H1 (cell line): ENCODE measurements around the gene SPATS2L. TPM values are rescaled to one million over a fixed set of nuclear protein-coding genes. Genes with fewer than 3 reads are reported as not detected.

Experiments
- CTCF ChIA-PET: fragments of 300-600 bp; sonication (Branson Sonifier 250); formaldehyde crosslinking; loops from one replicate; lab custom pipeline; 2021; ENCODE audit not compliant: partially characterized antibody; lab: Charles Lee
- POLR2A ChIA-PET: fragments of 300-600 bp; sonication (Branson Sonifier 250); formaldehyde crosslinking; loops from one replicate; lab custom pipeline; 2021; ENCODE audit warnings: inconsistent platforms; ENCODE audit not compliant: partially characterized antibody; lab: Charles Lee
- DNase-seq, 2 experiments: peaks; one replicate each; pipeline versions ENCODE4 v3.0.0 to v3.0.0-alpha.2; 2010 to 2022; ENCODE audit warnings: low spot score in 2 of 2, low read depth in 1 of 2, mixed read lengths in 1 of 2
- FAIRE-seq: peaks from 2 replicates; lab custom pipeline; 2011; peaks lifted over from hg19 to GRCh38; lab: Jason Lieb, UNC
- H2AFZ ChIP-seq: 2 replicates; pipeline ENCODE4 v1.8.1; 2012; ENCODE audit warnings: low read length, inconsistent platforms
- H2AK5ac ChIP-seq: 2 replicates; pipeline ENCODE4 v1.6.1; 2013; ENCODE audit warnings: low read depth, low read length
- H2BK120ac ChIP-seq: replicated peaks from 2 replicates; pipeline ENCODE3; 2013; ENCODE audit warnings: low read depth, low read length, inconsistent platforms
- H2BK12ac ChIP-seq: 2 replicates; pipeline ENCODE4 v1.6.1; 2013; ENCODE audit warnings: low read depth, low read length
- H2BK15ac ChIP-seq: 2 replicates; pipeline ENCODE4 v1.6.1; 2013; ENCODE audit warnings: low read length
- H2BK20ac ChIP-seq: 2 replicates; pipeline ENCODE4 v1.6.1; 2013; ENCODE audit warnings: low read length
- H2BK5ac ChIP-seq: 2 replicates; pipeline ENCODE4 v1.6.1; 2013; ENCODE audit warnings: low read depth, low read length
- H3K14ac ChIP-seq: 2 replicates; pipeline ENCODE4 v1.6.1; 2013; ENCODE audit warnings: inconsistent platforms; ENCODE audit not compliant: insufficient read length
- H3K18ac ChIP-seq: 2 replicates; pipeline ENCODE4 v1.6.1; 2013; ENCODE audit warnings: low read length; ENCODE audit errors: extremely low read depth
- H3K23ac ChIP-seq: 2 replicates; pipeline ENCODE4 v1.6.1; 2013; ENCODE audit warnings: inconsistent platforms; ENCODE audit not compliant: insufficient read length
- H3K23me2 ChIP-seq: 2 replicates; pipeline ENCODE4 v1.6.1; 2013; ENCODE audit warnings: low read depth, low read length
- H3K27ac ChIP-seq: 2 replicates; pipeline ENCODE4 v1.6.1; 2011; ENCODE audit warnings: low read depth, low read length, inconsistent platforms
- H3K27me3 ChIP-seq, 4 experiments: replicated peaks in 1 of 4; 1 replicate in 1 of 4; 2 replicates in 3 of 4; pipeline versions ENCODE4 v1.6.1 to v1.8.1; 2011 to 2013; ENCODE audit warnings: low read length in 3 of 4, mild to moderate bottlenecking in 3 of 4, inconsistent platforms in 2 of 4, mixed read lengths in 2 of 4, moderate library complexity in 1 of 4; ENCODE audit not compliant: control insufficient read depth in 3 of 4, insufficient read depth in 3 of 4; ENCODE audit errors: extremely low read depth in 1 of 4
- H3K36me3 ChIP-seq, 4 experiments: 2 replicates each; pipeline versions ENCODE4 v1.6.1 to v1.8.1; 2011 to 2013; ENCODE audit warnings: mild to moderate bottlenecking in 4 of 4, low read length in 3 of 4, moderate library complexity in 2 of 4, control low read depth in 1 of 4, inconsistent platforms in 1 of 4; ENCODE audit not compliant: insufficient read depth in 4 of 4, control insufficient read depth in 2 of 4
- H3K4ac ChIP-seq: replicated peaks from 2 replicates; pipeline ENCODE3; 2013; ENCODE audit warnings: low read length, low read depth, mixed read lengths, inconsistent platforms; ENCODE audit not compliant: insufficient read length
- H3K4me1 ChIP-seq, 4 experiments: replicated peaks in 1 of 4; 1 replicate in 1 of 4; 2 replicates in 3 of 4; pipeline versions ENCODE4 v1.6.1 to v1.8.1; 2011 to 2013; ENCODE audit warnings: low read length in 3 of 4, inconsistent platforms in 2 of 4, mixed read lengths in 1 of 4; ENCODE audit not compliant: insufficient read depth in 4 of 4, control insufficient read depth in 3 of 4
- H3K4me2 ChIP-seq, 2 experiments: 2 replicates each; pipeline versions ENCODE4 v1.6.1 to v1.8.1; 2011 to 2013; ENCODE audit warnings: low read depth in 2 of 2, low read length in 2 of 2, control low read depth in 1 of 2, inconsistent platforms in 1 of 2, mild to moderate bottlenecking in 1 of 2; ENCODE audit not compliant: insufficient read depth in 1 of 2
- H3K4me3 ChIP-seq, 4 experiments: fragments of 200-600, 300-600 bp in 1 of 4; sonication (generic), shearing (Covaris generic), sonication (Bioruptor Twin) in 1 of 4; 2 replicates each; pipeline versions ENCODE4 v1.5.1 to v1.8.1; 2011 to 2016; ENCODE audit warnings: low read length in 4 of 4, low read depth in 3 of 4, control low read depth in 2 of 4, inconsistent platforms in 2 of 4, mild to moderate bottlenecking in 2 of 4, mixed read lengths in 1 of 4, moderate library complexity in 1 of 4; ENCODE audit not compliant: insufficient read depth in 2 of 4; ENCODE audit errors: extremely low read depth in 1 of 4
- H3K56ac ChIP-seq: replicated peaks from 2 replicates; pipeline ENCODE3; 2013; ENCODE audit warnings: low read depth, mild to moderate bottlenecking, mixed read lengths, low read length, inconsistent platforms; ENCODE audit not compliant: insufficient read length
- H3K79me1 ChIP-seq: 2 replicates; pipeline ENCODE4 v1.6.1; 2013; ENCODE audit warnings: low read depth, low read length, control low read depth
- H3K79me2 ChIP-seq, 2 experiments: 2 replicates each; pipeline versions ENCODE4 v1.6.1 to v1.8.1; 2012 to 2013; ENCODE audit warnings: low read length in 2 of 2, mild to moderate bottlenecking in 2 of 2, inconsistent platforms in 1 of 2; ENCODE audit not compliant: insufficient read depth in 2 of 2, control insufficient read depth in 1 of 2
- H3K9ac ChIP-seq, 4 experiments: replicated peaks in 1 of 4; 1 replicate in 1 of 4; 2 replicates in 3 of 4; pipeline versions ENCODE4 v1.6.1 to v1.8.1; 2011 to 2013; ENCODE audit warnings: low read depth in 3 of 4, low read length in 3 of 4, control low read depth in 2 of 4, mild to moderate bottlenecking in 2 of 4, moderate library complexity in 2 of 4, inconsistent platforms in 1 of 4; ENCODE audit errors: extremely low read depth in 1 of 4
- H3K9me3 ChIP-seq, 2 experiments: 2 replicates each; pipeline versions ENCODE4 v1.6.1 to v1.8.1; 2012 to 2013; ENCODE audit warnings: mild to moderate bottlenecking in 2 of 2, moderate library complexity in 2 of 2, control low read depth in 1 of 2, inconsistent platforms in 1 of 2, low read depth in 1 of 2, low read length in 1 of 2, mixed read lengths in 1 of 2; ENCODE audit not compliant: insufficient read depth in 2 of 2
- H4K20me1 ChIP-seq, 2 experiments: replicated peaks in 1 of 2; 2 replicates each; pipeline versions ENCODE3 to v1.8.1; 2011 to 2013; ENCODE audit warnings: inconsistent platforms in 2 of 2, low read length in 2 of 2, mild to moderate bottlenecking in 1 of 2; ENCODE audit not compliant: insufficient read depth in 2 of 2, control insufficient read depth in 1 of 2
- H4K5ac ChIP-seq: 2 replicates; pipeline ENCODE4 v1.6.1; 2013; ENCODE audit warnings: low read length, low read depth, mixed read lengths, inconsistent platforms; ENCODE audit not compliant: insufficient read length
- H4K8ac ChIP-seq: 2 replicates; pipeline ENCODE4 v1.8.0; 2013; ENCODE audit warnings: mild to moderate bottlenecking, moderate library complexity, low read length, inconsistent platforms; ENCODE audit not compliant: insufficient read depth; ENCODE audit errors: extremely low read depth
- H4K91ac ChIP-seq: replicated peaks from 2 replicates; pipeline ENCODE3; 2013; ENCODE audit warnings: low read length, mixed read lengths, inconsistent platforms; ENCODE audit not compliant: insufficient read length
- CHD2 ChIP-seq: IDR thresholded peaks from 2 replicates; pipeline ENCODE4 v1.6.1; 2012; ENCODE audit warnings: low read length, improper control_type of control experiment
- E2F6 ChIP-seq: IDR thresholded peaks from 2 replicates; pipeline ENCODE4 v1.6.1; 2012; ENCODE audit warnings: inconsistent platforms
- GABPA ChIP-seq: IDR thresholded peaks from 2 replicates; pipeline ENCODE4 v1.6.1; 2011; ENCODE audit warnings: mild to moderate bottlenecking, low read length, moderate library complexity, borderline replicate concordance; ENCODE audit not compliant: insufficient read depth
- HDAC2 ChIP-seq, 2 experiments: fragments of 300-600 bp in 1 of 2; sonication (generic) in 1 of 2; IDR thresholded peaks; 2 replicates each; pipeline ENCODE4 v1.6.1; 2011 to 2012; ENCODE audit warnings: low read depth in 2 of 2, low read length in 2 of 2, mild to moderate bottlenecking in 2 of 2, moderate library complexity in 2 of 2, borderline replicate concordance in 1 of 2, inconsistent platforms in 1 of 2
- POLR2A ChIP-seq, 2 experiments: IDR thresholded peaks; 1 replicate in 1 of 2; 2 replicates in 1 of 2; pipeline ENCODE4 v1.6.1; 2011; ENCODE audit warnings: low read depth in 2 of 2, low read length in 2 of 2, mild to moderate bottlenecking in 2 of 2; ENCODE audit errors: control extremely low read depth in 1 of 2
- POLR2AphosphoS5 ChIP-seq: IDR thresholded peaks from 2 replicates; pipeline ENCODE4 v1.6.1; 2011; ENCODE audit warnings: low read depth, low read length
- RNF2 ChIP-seq: fragments of 200-900, 300-1000 bp; sonication (generic); IDR thresholded peaks from 2 replicates; pipeline ENCODE4 v1.7.1; 2016; ENCODE audit warnings: borderline replicate concordance, low read depth, mild to moderate bottlenecking, antibody characterized with exemption, low read length; ENCODE audit not compliant: poor library complexity, severe bottlenecking; ENCODE audit errors: missing control alignments
- SIN3A ChIP-seq, 2 experiments: IDR thresholded peaks in 1 of 2; conservative IDR thresholded peaks in 1 of 2; 2 replicates each; pipeline ENCODE4 v1.6.1; 2011 to 2012; ENCODE audit warnings: low read length in 2 of 2, improper control_type of control experiment in 1 of 2, low read depth in 1 of 2, mild to moderate bottlenecking in 1 of 2
- SIX5 ChIP-seq: IDR thresholded peaks from 2 replicates; pipeline ENCODE4 v1.6.1; 2011; ENCODE audit warnings: mild to moderate bottlenecking, low read depth, low read length
- TAF1 ChIP-seq: IDR thresholded peaks from 2 replicates; pipeline ENCODE4 v1.6.1; 2011; ENCODE audit warnings: mild to moderate bottlenecking, low read depth, low read length
- TBP ChIP-seq: IDR thresholded peaks from 2 replicates; pipeline ENCODE4 v1.6.1; 2011; ENCODE audit warnings: low read depth, low read length, improper control_type of control experiment
- WGBS, 2 experiments: shearing (Covaris generic) in 1 of 2; methylation state at CpG; one replicate each; pipeline versions ENCODE4 v1.1.6 to v1.1.7; 2013 to 2015; ENCODE audit warnings: low lambda C conversion rate in 2 of 2, mixed read lengths in 2 of 2, inconsistent platforms in 1 of 2, low coverage in 1 of 2, missing lambda C conversion rate in 1 of 2; ENCODE audit not compliant: insufficient replicate concordance in 2 of 2, insufficient coverage in 1 of 2, insufficient read length in 1 of 2; ENCODE audit errors: extremely low coverage in 1 of 2, missing lambda C conversion rate in 1 of 2; 5-methylcytosine and 5-hydroxymethylcytosine counted together
- polyA plus RNA-seq, 7 experiments: library from polyadenylated mRNA; depleted of rRNA in 3 of 7; stranded (reverse) in 5 of 7; unstranded in 2 of 7; fragments of >200 nt in 5 of 7; fragments of 200-250 nt in 2 of 7; gene quantifications; 1 replicate in 5 of 7; 2 replicates in 1 of 7; 4 replicates in 1 of 7; pipeline versions ENCODE4 v1.2.1 to v1.2.3, GENCODE V29; 2011 to 2013; ENCODE audit warnings: missing spikeins in 2 of 7, mixed read lengths in 2 of 7
- total RNA-seq: library from RNA; stranded (reverse); fragmentation: NEBNext Ultra II Directional; extraction: Animal tissue kit (Norgen Biotek cat#: 25700); gene quantifications from 2 replicates; pipeline ENCODE4 v1.2.1, GENCODE V29; 2021
- TF ChIP-seq, protein P1 (sequence below): IDR thresholded peaks from 2 replicates; pipeline ENCODE4 v1.6.1; 2012; ENCODE audit warnings: inconsistent platforms

SPATS2L gene
- total and polyA plus RNA-seq, 2 of the 8 experiments (the other 6 are each of a cell fraction or from before 2014, with no cell fraction given), result 67.3 to 189 TPM

GRCh38 chr2:200360364-200360763, 53.9 kb downstream of the SPATS2L start:
- no peak overlapping the region for H3K56ac ChIP-seq
- no peak overlapping the region; the same call in 1 of the 2 replicates for H3K18ac ChIP-seq
- peak overlapping the region in 2 of 4 experiments; percentile 13 to 17; a peak in 2 of 8 replicates for H3K4me3 ChIP-seq
- H4K8ac ChIP-seq, result no peak overlapping the region
- no peak overlapping the region for H2BK12ac ChIP-seq
- no peaks in the 10 kb centered on the region; the same call in 1 of the 2 replicates for H3K23me2 ChIP-seq
- FAIRE-seq (peak; percentile 66), DNase-seq (no peak)
- no peak overlapping the region for H3K23ac ChIP-seq
- no peak overlapping the region for H3K27ac ChIP-seq
- peak overlapping the region; percentile 16 for H2BK120ac ChIP-seq
- ChIA-PET CTCF (interaction anchor here (1.5 to 2.3 kb wide), 3 partner anchors 15 to 375 kb away, joined by 3 to 6 read pairs (median 5); no protein-coding TSS in a partner anchor), POLR2A (interaction anchor here (0.7 to 1.6 kb wide), 9 partner anchors 10 to 305 kb away, joined by 3 to 6 read pairs (median 3); partner anchors contain the start of gene SPATS2L)
- H2BK15ac ChIP-seq, result no peak overlapping the region
- no peaks in the 10 kb centered on the region for H3K27me3 ChIP-seq
- H2BK20ac ChIP-seq, result peak overlapping the region; percentile 24; the same call in 1 of the 2 replicates
- H3K9me3 ChIP-seq, result no peaks in the 10 kb centered on the region
- peak overlapping the region; percentile 33 to 44; a peak in 3 of 4 replicates for H3K4me2 ChIP-seq
- peaks cover 0 to 99% of the 10 kb centered on the region in 2 experiments; a peak in 3 of 4 replicates for H3K79me2 ChIP-seq
- no peaks in the 10 kb centered on the region for H4K20me1 ChIP-seq
- no peak overlapping the region for H3K9ac ChIP-seq
- peaks cover 6 to 33% (median 25%) of the 10 kb centered on the region in 4 experiments; a peak in 5 of 7 replicates for H3K4me1 ChIP-seq
- H3K14ac ChIP-seq, result no peak overlapping the region
- no peak overlapping the region for H3K4ac ChIP-seq
- H4K5ac ChIP-seq, result no peak overlapping the region
- H2BK5ac ChIP-seq, result peak overlapping the region; percentile 12; the same call in 1 of the 2 replicates
- no peaks in the 10 kb centered on the region for H3K36me3 ChIP-seq
- H4K91ac ChIP-seq, result peak overlapping the region; percentile 8
- H2AK5ac ChIP-seq, result 0 out of 2 replicates have a peak overlapping the region, but pooled peaks have one; percentile 94
- 44% methylated on average over 5 of the region's 5 CpGs; no CpG with 5 or more reads in 1 of the 2 experiments for WGBS, 2 experiments
- peaks cover 5% of the 10 kb centered on the region for H3K79me1 ChIP-seq
- no peak overlapping the region for H2AFZ ChIP-seq
- TF ChIP-seq RNF2, result no peak
- TF ChIP-seq GABPA, result no peak
- no peak for TF ChIP-seq TAF1
- TF ChIP-seq POLR2AphosphoS5, result peak; percentile 41; the same call in 1 of the 2 replicates
- TF ChIP-seq SIN3A (conservative IDR thresholded peaks at IDR 0.05 in 1 of 2, IDR thresholded peaks at IDR 0.05 in 1 of 2; ENCODE audit: low read depth in 1 of 2, low read length in 2 of 2), result no peak
- no peak for TF ChIP-seq E2F6
- no peak for TF ChIP-seq SIX5
- TF ChIP-seq CHD2, result no peak
- TF ChIP-seq, protein P1, sequence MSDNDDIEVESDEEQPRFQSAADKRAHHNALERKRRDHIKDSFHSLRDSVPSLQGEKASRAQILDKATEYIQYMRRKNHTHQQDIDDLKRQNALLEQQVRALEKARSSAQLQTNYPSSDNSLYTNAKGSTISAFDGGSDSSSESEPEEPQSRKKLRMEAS, result peak; percentile 30; the same call in 1 of the 2 replicates
- TF ChIP-seq TBP, result no peak
- no peak for TF ChIP-seq HDAC2 (IDR thresholded peaks at IDR 0.05; ENCODE audit: borderline replicate concordance in 1 of 2, low read depth in 2 of 2, low read length in 2 of 2)
- TF ChIP-seq POLR2A (IDR thresholded peaks at IDR 0.05; ENCODE audit: control extremely low read depth in 1 of 2, low read depth in 2 of 2, low read length in 2 of 2), result no peak
